ENCODE results near the gene XRCC5.

DNA sequence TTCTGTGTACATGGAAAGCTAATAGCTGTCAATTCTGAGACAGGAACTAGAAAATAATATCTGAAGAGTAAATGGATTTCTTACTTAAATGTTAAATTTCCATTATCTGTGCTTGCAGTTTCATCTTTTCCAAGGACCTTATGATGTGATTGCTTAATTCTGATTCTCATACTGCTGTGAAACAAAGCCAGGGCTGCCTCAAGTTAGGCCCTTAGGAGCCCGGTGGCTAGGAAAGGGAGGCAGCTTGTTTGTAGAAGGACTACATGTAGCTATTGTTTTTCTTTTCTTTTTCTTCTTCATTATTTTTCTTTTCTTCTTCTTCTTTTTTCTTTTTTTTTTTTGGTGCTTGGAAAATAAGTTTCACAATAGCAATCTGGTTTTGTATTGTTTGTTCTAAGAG is 50.5 kb downstream of the XRCC5 start:
- TF ChIP-seq CTCF (conservative IDR thresholded peaks at IDR 0.05; ENCODE audit: low read depth, low read length) (no peak), EZH2 (IDR thresholded peaks at IDR 0.05; ENCODE audit: borderline replicate concordance, low read depth, low read length, poor library complexity, severe bottlenecking) (no peak)
